ENCODE measurements around the gene IL10RB.
"Not testable (repeated sequence)": the region's sequence is repeated elsewhere in the genome, so short reads cannot be mapped to it uniquely, and the experiment has no call there.

Gene IL10RB

DNA sequence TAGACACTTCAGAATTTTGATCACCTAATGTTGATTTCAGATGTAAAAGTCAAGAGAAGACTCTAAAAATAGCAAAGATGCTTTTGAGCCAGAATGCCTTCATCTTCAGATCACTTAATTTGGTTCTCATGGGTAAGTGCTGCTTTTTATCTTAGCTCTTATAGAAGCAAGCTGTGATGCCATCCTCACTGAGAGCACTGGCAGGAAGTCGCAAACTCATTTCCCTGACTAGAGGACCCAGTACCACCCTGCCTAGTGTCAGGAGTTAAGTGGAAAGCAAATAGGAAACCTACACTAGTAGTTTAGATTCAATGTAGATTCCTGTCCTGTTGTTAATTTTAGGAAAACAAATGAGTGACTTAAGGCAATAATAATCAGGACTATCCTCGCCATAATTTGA lies 24.3 kb upstream of the IL10RB start:
- peak; percentile 40 for DNase-seq (ENCODE audit: low spot score)

DNA sequence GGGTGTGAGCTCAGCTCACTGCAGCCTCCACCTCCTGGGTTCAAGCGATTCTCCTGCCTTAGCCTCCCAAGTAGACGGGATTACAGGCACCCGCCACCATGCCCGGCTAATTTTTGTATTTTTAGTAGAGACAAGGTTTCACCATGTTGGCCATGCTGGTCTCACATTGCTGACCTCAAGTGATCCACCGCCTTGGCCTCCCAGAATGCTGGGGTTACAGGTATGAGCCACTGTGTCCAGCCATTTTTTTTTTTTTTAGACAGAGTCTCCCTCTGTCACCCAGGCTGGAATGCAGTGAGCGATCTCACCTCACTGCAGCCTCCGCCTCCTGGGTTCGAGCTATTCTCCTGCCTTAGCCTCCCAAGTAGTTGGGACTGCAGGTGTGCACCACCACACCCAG lies 23.3 kb upstream of the IL10RB start:
- DNase-seq (ENCODE audit: low spot score), result not testable (repeated sequence)

DNA sequence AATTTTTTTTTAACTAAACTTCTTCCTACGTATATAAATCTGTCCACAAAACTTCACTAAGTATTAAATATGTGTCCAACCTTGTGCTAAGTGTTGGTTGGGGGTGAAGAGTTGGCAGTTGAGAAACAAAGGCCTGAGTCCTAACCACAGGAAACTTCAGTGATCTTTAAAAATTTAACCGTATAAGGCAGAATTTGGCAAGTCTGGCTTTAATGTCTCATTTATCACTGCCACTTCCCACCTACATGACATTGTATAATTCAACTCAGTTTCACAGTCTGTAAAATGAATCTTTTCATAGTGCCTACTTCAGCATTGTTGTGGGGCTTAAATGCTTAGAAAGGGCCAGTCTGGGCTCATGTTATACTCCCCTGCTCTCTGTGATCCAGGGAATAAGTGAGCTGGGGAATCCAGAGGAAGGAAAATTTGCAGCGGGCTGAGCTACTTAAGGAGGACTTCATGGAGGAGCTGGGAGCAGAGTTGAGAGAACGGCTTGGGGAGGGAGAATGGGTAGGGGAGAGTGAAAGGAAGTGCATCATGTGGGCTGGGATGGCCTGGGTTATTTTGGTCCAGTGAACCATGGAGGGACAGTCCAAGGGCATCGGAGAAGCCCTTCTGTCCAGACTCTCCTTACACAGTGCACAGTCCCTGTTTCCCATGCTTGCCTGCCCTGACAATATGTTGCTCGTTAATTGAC lies 21.9 kb upstream of the IL10RB start:
- DNase-seq (ENCODE audit: low spot score), result peak; percentile 45

DNA sequence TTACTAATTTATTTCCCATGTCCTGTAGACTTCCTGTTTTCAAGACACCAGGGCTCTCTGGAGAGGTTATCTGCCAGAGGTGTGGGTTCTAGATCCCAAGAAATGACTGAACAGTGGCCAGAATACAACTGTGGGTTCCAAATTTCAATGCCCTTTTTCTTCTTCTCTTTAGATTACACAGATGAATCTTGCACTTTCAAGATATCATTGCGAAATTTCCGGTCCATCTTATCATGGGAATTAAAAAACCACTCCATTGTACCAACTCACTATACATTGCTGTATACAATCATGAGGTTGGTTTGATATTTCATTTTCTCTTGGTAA lies 21.4 kb upstream of the IL10RB start:
- no peak for DNase-seq (ENCODE audit: low spot score)

DNA sequence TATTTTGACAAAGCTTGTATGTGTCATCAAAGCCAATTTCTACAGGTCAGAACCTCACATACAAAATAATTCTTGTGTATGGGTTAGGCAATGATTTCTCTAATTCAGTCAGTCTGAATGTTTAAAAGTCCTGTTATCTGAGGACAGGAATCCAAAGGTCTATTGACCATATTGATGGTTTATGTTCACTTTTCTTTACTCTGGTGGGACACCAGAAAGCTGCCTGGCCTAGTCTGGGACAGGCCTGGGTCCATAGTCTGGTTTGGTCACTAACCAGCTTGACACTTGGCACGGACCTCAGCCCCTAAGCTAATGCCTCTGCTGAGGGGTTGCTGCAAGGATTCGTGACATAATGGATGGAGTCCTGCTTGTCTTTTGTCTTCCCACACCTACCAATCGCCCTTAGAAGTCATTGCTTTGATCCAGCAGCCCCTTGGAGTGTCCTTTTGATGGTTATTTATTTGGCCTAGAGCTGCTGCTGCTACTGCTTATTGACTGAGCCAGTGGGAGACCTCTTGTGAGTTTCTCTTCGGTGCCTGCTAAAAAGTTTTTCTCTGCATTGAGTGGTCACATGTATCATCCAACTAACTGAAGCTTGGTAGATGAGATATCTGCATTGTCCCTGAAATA lies 20.8 kb upstream of the IL10RB start:
- no peak for DNase-seq (ENCODE audit: low spot score)

DNA sequence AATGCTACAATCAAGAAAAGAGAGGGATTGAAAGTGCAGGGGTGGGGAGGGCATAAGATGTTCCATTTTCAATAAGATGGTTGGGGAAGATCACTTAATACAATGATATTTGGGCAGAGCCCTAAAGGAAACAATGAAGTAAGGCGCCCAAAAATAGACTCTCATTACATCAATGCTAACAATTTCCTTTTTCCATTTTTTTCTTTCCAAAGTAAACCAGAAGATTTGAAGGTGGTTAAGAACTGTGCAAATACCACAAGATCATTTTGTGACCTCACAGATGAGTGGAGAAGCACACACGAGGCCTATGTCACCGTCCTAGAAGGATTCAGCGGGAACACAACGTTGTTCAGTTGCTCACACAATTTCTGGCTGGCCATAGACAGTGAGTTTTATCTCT lies 19.7 kb upstream of the IL10RB start:
- no peak for DNase-seq (ENCODE audit: low spot score)

DNA sequence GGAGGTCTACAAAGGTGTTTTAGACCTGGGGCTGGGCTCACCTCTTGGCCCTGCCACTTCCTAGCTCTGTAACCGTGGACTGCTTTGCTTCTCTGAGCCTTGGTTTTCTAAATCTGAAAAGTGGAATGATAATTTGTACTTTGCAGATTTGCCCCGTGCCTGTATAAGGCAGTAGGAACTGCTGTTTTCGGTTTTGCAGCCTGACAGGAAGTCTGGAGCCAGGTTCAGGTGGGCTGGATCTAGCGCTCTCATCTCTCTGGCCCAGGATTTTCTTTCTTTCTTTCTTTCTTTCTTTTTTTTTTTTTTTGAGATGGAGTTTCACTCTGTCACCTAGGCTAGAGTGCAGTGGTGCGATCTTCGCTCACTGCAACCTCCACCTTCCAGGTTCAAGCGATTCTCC lies 19.2 kb upstream of the IL10RB start:
- DNase-seq (ENCODE audit: low spot score), result no peak

DNA sequence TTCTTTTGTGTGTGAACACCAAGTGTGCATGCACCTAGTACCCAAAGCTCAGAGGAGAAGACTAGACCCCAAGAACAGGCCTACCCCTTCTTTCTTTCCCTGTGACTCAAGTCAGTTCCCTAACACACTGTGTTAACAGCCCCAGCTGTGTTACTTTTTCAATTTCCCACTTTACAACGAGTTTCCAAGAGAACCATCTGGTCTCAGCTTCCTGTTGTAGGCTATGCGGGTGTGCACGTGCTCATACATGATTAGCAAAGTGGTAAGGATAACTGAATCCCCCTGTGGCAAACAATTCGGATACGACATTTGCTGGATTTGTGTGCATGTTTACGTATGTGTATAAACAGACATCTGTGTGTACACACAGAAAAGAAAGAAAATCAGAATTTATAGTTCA lies 18.6 kb upstream of the IL10RB start:
- DNase-seq (ENCODE audit: low spot score), result no peak

DNA sequence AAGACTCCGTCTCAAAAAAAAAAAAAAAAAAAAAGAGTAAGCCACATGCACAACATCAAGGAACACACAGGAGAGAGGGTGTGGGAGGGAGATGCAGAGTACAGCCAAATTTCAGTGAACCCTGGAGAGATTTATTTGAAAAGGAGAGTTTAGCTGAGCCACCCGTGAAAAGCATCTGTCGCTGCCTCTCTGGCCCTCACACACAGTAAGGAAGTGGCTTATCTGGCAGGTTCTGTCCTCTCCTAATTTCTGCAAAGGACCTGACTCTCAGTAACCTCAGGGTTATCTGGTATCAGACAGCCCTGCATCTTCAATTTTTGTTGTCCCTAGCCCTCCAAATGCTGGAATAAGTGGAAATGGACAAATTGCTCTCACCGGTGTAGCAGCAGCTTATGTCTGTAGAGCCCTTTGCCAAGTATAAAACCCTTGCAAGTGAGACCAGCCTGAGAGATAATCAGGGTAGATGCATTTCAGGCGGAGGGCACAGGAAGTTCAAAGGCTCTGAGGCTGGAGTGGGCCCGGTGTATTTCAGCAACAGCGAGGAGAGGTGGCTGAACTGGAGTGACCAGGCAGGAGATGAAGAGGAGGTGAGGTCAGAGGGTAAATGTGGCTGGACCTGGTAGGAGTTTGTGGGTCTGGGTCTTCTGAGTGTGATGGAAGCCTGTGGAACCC lies 16.7 kb upstream of the IL10RB start:
- DNase-seq (ENCODE audit: low spot score), result no peak

DNA sequence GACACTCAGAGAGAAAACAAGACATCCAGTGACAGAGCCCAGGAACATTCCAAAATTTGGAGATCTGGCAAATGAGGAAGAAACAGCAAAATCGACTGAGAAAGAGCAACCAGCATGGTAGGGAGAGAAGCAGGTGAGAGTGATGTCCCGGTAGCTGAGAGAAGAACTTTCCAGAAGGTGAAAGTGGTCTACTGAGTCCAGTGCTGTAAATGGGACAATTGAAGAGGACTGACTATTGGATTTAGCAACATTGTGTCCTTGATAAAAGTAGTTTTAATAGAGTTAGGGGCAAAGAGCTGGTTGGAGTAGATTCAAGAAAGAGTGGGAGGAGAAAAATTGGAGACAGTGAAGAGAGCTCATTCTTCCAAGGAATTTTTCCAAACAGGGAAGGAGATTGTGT lies 15.0 kb upstream of the IL10RB start:
- DNase-seq (ENCODE audit: low spot score), result no peak

DNA sequence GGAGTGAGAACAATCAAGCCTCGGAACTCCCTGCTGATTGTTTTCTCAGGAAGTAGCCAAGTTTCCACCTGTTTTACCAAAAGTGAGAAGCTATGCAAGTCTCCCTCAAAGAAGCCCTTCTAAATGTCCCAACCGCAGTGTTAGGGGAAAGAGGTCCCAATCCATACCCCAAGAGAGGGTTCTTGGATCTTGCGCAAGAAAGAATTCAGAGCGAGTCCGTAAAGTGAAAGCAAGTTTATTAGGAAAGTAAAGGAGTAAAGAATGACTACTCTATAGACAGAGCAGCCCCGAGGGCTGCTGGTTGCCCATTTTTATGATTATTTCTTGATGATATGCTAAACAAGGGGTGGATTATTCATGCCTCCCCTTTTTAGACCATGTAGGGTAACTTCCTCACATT lies 12.8 kb upstream of the IL10RB start:
- not testable (repeated sequence) for DNase-seq (ENCODE audit: low spot score)

DNA sequence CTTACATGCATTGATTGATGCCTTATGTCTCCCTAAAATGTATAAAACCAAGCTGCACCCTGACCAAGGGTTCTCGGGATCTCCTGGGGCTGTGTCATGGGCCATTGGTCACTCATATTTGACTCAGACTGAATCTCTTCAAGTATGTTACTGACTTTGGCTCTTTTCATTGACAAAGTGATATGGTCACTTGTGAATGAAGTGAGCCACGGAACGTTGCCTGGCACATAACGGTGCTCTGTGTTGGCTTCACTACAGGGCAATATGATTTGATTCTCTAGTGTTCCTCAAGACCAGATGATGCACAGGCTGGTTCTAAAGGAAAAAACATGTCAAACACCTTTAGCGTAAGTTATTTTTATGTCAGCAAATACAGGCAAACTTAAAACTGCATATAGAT lies 11.4 kb upstream of the IL10RB start:
- no peak for DNase-seq (ENCODE audit: low spot score)

DNA sequence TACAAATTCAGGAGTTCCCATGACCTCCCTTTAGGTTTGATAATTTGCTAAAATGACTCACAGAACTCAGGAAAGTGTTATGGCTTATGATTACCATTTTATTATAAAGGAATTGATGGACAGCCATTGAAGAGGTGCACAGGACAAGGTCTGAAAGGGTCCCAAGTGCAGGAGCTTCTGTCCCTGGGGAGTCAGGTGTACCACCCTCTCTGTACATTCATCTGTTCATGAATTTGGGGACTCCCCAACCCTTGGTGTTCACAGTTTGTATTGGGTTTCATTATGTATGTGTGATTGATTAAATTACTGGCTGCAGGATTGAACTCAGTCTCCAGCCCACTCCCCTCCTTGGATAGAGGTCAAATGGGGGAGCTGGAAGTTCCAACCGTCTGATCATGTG lies 10.8 kb upstream of the IL10RB start:
- no peak for DNase-seq (ENCODE audit: low spot score)

DNA sequence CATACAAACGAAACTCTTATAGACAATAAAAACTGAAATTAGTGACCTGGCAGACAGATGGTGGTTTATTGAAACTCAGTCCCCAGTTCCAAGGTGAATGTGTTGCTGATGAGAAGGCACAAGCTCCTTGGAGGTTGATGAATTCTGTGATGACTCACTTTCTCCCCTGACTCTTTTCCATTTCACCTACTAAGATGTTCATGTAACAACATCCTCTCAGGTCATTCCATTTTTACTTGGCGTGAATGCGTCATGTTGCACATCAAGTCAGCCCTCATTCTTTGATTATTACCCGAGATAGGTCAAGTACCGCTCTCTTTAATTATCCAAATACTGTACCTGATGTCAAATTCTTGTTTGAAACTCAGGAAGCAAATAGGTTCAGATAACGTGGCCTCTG lies 10.1 kb upstream of the IL10RB start:
- DNase-seq (ENCODE audit: low spot score), result peak; percentile 45

DNA sequence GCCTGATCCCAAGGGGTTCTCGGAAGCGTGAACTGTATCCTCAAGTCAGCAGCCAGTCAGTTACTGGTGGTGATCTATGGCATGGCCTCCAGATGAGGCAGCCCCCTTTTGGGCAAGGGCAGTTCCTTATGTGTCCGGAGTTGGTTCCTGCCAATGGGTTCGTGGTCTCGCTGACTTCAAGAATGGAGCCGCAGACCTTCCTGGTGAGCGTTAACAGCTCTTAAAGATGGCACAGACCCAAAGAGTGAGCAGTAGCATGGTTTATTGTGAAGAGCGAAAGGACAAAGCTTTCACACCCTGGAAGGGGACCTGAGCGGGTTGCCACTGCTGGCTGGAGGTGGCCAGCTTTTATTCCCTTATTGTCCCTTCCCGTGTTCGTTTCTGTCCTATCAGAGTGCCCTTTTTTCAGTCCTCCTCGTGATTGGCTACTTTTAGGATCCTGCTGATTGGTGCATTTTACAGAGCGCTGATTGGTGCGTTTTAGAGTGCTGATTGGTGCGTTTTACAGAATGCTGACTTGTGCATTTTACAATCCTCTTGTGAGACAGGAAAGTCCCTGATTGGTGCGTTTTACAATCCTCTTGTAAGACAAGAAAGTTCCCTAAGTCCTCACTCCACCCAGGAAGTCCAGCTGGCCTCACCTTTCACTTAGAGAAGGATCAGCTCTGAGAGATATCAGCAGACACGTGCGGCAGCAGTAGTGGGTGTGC lies 8.9 kb upstream of the IL10RB start:
- DNase-seq (ENCODE audit: low spot score), result no peak

DNA sequence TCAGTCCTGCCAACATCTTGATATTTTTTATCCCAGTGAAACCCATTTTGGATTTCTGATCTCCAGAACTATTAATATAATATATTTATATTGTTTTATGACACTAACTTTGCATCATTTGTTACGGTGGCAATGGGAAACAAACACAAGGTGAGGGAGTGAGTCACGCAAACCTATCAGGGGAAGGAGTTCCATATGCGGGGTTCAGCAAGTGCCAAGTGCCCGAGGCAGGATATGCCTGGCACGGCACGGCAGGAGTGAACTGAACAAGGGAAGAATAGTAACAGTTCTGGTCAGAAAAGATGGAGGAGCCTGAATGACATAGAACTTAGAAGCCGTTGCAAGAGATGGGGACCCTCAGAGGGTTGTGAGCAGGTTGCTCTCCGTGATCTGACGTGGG lies 7.7 kb upstream of the IL10RB start:
- no peak for DNase-seq (ENCODE audit: low spot score)

DNA sequence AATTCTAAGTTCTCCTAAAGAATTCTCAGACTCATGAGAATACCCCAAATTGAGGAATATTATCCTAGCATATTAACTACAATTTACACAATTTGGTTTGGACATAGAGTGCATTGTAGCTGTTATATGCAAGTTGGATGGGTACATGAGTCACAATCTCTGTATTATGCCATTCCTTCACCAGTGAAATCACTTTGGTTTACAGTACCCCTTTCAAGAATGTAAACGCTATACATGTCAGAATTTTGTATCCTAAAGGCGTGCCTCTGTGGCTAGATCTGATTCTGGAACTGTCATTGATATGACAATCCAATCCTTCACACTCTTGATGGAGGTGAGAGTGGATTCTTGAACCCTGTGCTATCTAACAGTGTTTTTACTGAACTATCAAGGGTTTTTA lies 6.7 kb upstream of the IL10RB start:
- no peak for DNase-seq (ENCODE audit: low spot score)

DNA sequence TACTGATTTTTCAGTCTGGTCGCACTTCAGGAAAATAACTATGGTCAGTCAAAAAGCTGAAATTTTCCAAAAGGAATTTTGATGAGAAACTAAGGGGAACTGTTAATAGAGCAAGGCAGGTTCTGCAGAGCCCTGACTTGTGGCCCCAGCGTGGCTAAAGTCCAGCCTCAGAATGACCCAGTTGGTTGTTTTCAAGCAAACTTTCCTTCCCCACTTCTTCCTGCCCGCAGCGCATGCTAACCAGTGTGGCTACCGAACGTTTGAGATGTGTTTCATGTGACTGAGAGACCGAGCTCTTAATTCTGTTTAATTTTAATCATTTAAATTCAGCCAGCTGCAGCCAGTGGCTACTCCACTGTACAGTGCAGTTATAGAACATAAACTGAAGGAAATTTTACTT lies 6.2 kb upstream of the IL10RB start:
- no peak for DNase-seq (ENCODE audit: low spot score)

DNA sequence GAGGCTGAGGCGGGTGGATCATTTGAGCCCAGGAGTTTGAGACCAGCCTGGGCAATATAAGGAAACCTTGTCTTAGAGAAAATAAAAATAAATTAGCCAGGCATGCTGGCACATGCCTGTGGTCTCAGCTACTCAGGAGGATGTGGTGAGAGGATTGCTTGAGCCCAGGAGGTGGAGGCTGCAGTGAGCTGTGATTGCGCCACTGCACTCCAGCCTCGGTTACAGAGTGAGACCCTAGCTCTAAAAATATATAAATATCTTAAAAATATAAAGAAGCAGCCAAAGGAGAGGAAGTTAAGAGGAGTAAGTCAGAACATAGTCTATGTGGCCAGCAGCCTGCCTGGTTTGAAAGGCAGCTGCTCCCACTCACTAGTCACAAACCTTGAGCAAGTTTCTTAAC lies 4.5 kb upstream of the IL10RB start:
- DNase-seq (ENCODE audit: low spot score), result no peak

DNA sequence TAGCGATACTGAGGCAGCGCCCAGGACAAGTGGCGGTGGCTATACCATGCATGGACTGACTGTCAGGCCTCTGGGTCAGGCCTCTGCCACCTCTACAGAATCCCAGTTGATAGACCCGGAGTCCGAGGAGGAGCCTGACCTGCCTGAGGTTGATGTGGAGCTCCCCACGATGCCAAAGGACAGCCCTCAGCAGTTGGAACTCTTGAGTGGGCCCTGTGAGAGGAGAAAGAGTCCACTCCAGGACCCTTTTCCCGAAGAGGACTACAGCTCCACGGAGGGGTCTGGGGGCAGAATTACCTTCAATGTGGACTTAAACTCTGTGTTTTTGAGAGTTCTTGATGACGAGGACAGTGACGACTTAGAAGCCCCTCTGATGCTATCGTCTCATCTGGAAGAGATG lies 3.2 kb upstream of the IL10RB start:
- DNase-seq (ENCODE audit: low spot score), result no peak

DNA sequence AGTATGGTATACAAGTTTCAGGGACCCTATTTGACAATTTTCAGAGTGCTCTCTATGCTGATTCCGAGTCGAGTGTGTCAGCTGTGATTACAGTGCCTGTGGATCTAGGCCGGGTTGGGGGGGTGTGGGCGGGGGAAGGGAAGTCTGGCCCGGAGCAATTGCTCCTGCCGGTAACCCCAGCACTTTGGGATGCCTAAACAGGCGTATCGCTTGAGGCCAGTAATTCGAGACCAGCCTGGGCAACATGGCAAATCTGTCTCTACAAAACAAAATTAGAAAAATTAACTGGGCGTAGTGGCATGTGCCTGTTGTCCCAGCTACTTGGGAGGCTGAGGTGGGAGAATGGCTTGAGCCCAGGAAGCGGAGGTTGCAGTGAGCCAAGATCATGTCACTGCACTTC lies 1.6 kb upstream of the IL10RB start:
- no peak for DNase-seq (ENCODE audit: low spot score)

DNA sequence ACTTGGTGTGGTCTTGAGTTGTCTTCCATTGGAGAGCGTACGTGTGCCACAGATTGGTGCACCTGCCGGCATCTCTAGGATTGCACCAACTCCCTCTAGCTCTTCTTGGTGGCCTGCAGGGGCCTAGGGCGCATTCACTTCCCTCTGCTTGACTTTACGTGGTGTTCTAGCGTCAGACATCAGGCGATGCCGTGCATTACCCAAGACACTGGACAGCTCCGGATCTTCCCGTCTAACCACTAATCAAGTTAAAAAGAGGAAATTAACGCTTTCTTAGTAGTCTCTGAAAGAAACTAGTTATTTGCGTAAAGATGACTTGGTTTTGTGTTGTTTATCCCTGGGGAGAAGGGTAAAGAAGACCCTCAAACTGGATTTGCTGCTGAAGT lies 510 bp upstream of the IL10RB start:
- peak; percentile 33 for DNase-seq (ENCODE audit: low spot score)

DNA sequence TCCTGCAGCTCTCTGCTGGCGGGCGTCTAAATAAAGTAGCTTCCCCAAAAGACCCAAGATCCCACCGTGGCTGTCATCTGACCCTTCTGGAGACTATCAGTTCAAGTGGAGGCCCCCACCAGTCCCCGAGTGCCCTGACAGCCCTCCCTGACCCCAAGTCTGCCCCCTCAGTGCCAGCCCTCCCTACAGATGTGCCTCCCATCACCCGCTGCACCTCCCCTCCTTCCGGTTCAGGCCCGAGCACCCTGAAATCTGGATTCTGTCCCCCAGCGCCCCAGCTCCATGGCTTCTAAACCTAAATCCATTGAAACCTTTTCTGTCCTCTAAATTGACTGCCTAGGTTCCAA lies 595 bp downstream of the IL10RB start:
- DNase-seq (ENCODE audit: low spot score), result peak; percentile 34
